ENCODE data around the gene ADARB2.
"Not testable (repeated sequence)": the region's sequence is repeated elsewhere in the genome, so short reads cannot be mapped to it uniquely, and the experiment has no call there.

The ADARB2 gene

GRCh38 chr10:1328161-1328823, 409.0 kb downstream of the ADARB2 start:
- DNase-seq: no peak

DNA sequence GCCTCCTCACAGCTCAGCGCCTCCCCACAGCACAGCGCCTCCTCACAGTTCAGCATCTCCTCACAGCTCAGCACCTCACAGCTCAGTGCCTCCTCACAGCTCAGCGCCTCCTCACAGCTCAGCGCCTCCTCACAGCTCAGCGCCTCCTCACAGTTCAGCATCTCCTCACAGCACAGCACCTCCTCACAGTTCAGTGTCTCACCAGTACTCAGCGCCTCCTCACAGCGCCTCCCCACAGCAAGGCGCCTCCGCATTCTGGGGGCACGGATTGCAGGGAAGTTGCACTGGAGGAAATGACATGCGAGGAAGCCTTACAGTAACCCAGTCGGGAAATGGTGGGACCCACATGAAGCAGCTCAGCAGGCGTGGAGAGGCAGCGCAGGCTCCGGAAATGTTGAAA, 409.6 kb downstream of the ADARB2 start:
- DNase-seq: no peak

- DNase-seq: not testable (repeated sequence)
These were observed 410.8 kb downstream of the ADARB2 start for GRCh38 chr10:1326514-1326913.

GRCh38 chr10:1324903-1325302, 412.4 kb downstream of the ADARB2 start:
- DNase-seq: no peak

GRCh38 chr10:1323951-1324350, 413.4 kb downstream of the ADARB2 start:
- no peak for DNase-seq

DNA sequence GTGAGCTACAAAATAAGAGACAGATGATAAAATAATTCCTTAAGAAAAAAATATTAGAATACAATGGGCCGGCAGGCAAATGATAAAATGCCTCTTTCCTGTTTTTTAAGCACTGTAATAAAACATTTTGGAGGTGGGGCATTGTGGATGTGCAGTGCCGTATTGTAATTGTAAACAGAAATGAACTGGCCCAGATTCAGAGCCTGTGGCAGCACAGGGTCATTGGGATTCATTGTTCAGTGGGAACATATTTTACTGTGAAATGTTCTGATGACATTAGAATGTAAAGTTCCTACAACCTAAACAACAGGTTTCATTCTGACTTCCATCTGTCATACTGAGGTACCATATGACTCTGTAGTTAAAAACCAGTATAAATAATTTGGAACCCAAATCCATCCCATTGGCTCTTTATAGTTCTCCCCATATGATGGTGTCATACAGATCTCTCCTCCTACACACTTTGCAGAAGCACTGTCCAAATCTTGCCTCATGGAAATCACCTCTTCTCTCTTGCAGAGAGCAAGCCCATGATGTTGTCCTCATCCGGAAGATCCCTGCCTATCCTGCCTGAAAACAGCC, 416.5 kb downstream of the ADARB2 start:
- DNase-seq: no peak

GRCh38 chr10:1316809-1317143, 420.5 kb downstream of the ADARB2 start:
- no peak for DNase-seq

- no peak for DNase-seq
These were observed 421.1 kb downstream of the ADARB2 start for GRCh38 chr10:1316121-1316808.

DNA sequence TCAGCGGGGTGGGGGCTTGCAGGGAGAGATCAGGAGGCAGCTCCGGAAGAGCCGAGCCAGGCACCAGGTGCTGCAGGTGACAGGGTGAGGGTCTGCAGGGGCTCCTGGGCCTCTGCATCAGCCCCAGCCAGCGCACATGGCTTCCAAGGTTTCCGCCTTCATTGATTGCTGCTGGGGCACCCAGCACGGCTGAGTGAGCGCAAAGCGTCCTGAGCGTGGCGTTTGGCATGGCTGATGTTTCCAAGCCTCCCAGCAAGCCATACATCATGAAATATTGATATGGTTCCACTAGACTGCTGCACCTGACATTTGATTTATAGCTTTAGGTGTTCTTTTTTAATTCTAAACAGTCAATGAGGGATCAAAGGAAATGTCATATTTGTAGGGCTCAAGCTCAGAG, 422.1 kb downstream of the ADARB2 start:
- DNase-seq: no peak

DNA sequence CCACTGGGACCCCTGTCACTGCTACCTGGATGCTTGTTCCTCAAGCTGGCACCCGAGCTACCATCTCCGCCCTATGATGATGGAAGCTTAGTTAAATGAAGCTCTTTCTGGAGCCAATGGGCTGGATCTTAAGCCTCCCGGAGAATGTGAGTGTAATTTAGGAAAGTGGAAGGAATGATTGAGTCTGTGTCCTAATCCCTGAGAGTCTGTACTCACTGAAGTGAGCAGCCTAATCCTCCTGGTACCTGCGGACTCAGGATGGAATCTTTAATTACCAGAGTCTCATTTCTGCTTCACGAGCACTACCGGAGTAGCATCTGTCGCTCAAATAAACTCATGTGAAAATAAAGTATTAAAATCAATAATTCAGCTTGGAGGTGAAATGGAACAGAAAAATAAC, 425.6 kb downstream of the ADARB2 start:
- DNase-seq: no peak

DNA sequence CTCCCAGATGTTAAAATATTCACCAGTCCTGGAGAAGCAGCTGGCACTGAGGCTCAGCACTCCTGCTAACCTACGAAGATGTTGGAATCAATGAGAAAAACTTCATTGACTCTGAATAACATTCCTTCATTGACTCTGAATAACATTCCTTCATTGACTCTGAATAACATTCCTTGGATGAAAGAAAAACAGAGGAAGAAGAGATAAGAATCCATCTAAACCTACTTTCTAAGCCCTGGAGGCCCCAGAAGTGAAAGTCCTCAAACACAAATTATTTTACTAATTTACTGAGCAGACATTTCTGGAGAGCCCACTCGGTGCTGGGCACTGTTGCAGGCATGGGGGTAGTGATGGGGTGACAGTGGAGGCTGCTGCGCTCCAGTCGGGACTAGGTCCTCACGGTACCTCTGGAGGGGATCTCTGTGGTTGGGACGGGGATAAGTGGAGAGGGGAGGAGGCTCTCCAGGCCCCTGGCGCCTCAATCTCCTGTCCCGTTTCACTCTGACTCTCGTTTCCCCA, 427.0 kb downstream of the ADARB2 start:
- no peak for DNase-seq

DNA sequence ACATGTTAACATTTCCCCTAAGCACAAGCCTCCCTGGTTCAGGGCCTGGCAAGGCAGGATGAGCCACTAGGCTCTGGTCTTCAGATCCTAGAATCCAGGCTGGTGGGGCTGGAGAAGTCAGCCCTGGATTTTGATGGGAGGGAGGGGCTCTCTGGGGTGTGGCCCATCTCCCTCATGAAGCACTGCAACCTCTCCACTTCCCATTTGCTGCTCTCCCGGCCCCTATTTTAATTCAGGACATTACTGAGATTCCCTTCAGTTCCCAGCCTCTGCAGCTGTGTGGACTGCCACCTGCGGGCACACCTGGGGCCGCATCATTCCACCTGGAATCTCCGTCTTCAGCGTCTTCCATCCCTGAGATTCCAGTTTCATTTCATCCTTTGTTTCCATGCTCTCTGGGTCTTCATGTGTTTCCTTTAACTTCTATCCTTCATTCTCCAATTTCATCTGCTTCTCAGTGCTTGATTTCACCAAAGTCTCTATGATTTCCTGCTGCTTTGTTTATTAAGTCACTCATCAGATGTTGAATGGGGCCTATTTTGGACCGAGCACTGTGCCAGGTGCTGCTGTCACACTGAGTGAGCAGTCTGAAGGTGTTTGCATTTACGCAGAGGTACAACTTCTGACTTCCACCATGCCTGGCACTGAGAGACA, 427.6 kb downstream of the ADARB2 start:
- no peak for DNase-seq

DNA sequence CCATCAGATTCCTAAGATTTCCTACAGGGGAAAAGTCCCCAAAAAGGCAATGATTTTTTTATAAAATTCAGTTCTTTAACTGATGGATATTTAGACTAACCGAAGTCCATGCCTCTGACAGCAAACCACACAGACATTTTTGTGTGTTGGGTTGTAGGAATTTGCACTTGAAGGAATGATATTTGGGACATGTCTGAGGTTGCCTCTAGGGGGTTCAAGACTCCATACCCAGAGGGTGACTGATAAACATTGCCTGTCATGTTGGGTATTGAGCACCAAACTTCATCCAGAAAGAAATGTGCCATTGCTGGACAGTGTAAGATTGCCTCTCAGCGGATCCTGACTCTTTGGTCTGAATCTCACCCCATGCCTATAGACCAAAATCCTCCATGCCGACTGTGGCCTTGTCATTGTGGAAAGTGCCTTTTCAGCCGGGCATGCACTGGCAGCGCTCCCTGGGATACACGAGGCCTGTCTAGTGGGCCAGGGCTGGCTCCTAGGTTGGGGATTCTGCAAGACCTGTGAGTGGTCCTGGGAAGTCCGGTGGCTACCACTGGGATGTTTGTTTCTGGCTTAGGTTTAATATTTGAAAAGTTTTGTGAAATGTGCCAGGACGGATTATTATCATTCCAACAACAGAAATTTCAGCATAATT, 428.2 kb downstream of the ADARB2 start:
- DNase-seq: no peak

DNA sequence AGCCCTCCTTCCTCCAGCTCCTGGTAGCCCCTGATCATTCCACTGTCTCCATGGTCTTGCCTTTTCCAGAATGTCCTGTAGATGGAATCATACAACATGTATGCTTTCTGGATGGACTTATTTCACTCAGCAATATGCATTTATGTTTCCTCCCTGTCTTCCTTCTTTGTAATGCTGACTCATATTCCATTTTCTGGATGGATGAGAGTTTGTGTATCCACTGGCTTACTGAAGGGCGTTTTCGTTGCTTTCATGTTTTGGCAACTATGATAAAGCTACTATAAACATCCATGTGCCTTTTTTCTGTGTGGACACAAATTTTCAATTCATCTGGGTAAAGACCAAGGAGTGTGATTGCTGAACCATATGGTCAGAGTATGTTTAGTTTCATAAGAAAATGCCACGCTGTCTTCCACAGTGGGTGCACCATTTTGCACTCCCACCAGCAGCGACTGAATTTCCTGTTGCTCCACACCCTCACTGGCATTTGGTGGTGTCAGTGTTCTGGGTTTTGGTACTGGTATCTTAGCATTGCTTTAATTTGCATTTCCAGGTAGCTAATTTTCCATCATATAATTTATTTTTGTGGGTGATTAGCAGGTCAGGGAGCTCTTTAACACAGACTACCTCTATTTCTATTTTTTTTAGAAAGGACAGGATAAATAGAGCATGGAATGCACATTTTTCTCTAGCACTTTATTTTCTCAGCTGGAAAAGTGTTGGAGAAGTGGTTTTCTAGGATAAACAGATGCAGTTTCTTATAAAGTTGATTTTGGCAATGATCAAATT, 429.0 kb downstream of the ADARB2 start:
- no peak for DNase-seq

DNA sequence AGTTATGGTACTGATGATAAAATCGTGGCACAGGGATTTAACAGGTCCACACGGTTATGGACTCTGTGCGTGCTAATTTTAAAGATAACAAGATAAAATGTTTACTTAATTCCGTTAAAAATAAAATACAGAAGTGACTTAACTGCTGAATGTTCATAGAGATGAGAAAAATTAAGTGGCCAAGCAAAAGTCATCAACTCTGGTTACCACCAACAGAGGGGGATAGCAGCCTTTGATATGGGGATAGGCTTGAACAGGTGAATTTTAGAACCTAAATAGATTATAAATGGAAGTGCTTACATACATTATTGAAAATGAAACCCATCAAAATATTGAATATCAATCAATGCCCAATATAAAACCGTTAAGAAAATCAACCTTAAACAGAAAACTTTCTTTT, 436.2 kb downstream of the ADARB2 start:
- DNase-seq: no peak

- no peak for DNase-seq
These were observed 437.1 kb downstream of the ADARB2 start for GRCh38 chr10:1300218-1300617.

DNA sequence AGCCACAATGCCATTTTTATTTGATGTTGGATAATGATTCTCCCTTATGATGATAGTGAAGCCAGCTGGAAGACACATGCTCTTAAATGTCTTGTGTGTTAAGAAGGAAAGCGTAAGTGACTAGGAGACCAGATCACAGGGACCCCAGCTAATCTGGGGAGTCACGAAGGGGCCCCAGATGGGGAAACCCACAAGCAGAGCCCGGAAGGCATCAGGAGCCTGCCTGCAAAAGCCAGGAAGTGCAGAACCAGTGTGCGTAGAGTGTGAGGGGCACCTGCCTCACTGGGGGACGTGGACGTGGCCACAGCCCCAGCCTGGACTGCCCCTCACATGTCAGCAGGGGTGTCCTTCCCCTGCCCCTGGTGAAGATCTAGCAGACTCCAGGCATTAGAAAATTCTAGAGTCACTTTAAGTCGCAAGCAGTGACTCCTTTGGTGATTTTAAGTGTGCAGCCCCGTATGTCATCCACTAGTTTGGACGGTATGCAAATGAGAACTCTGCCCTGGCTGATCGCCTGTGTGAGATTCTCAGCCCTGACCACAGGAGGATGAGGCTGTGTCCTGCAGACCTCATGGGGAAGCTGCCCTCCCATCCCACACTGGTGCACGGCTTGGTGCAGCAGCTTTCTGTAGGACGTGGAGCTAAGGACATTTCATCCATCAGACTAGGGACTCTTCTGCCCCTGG, 438.1 kb downstream of the ADARB2 start:
- DNase-seq: no peak

GRCh38 chr10:1297566-1298301, 439.6 kb downstream of the ADARB2 start:
- no peak for DNase-seq

GRCh38 chr10:1295756-1296480, 441.4 kb downstream of the ADARB2 start:
- no peak for DNase-seq

DNA sequence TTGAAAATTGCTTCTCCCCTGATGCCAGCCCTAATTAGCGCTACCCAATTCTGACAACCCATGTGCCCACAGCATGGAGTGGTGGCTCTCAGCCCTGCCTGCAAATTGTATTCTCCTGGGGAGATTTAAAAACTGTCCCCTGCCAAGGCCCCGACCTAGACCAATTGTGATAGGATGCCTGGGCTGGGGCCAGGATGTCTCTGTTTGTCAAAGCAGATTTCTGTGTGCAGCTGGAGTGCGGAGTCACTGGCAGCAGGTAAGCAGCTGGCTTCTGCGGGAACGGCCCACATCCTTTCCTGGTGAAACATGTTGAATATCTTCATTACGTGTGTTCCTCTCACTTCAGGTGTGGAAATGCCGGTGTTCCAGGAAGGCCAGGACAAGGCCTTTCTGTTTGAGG, 442.6 kb downstream of the ADARB2 start:
- no peak for DNase-seq

Data from CD4-positive, alpha-beta T cell treated with Interleukin-15 for 1 hour (primary cell).